HepG2 (cell line): ENCODE measurements around the gene ANKHD1. TPM values are rescaled to one million over a fixed set of nuclear protein-coding genes. Genes with fewer than 3 reads are reported as not detected.

Experiments
- ATF6 ChIP-seq: sonication (generic); formaldehyde crosslinking; conservative IDR thresholded peaks from 2 replicates; pipeline ENCODE4 v1.4.0; 2020; ENCODE audit warnings: missing genetic modification reagents
- GATAD1 ChIP-seq: IDR thresholded peaks from 2 replicates; pipeline ENCODE4 v1.6.1; 2016; ENCODE audit warnings: missing genetic modification reagents, missing compliant biosample characterization
- HDAC2 ChIP-seq: sonication (generic); formaldehyde crosslinking; IDR thresholded peaks from 2 replicates; pipeline ENCODE4 v1.4.0; 2020; ENCODE audit warnings: missing genetic modification reagents
- KDM5A ChIP-seq: fragments of 200-600 bp; sonication (generic); IDR thresholded peaks from 2 replicates; pipeline ENCODE4 v1.7.0; 2018; ENCODE audit warnings: antibody characterized with exemption, mild to moderate bottlenecking, low read length, borderline replicate concordance
- NFAT5 ChIP-seq: sonication (generic); formaldehyde crosslinking; IDR thresholded peaks from 2 replicates; pipeline ENCODE4 v1.4.0; 2020; ENCODE audit warnings: missing genetic modification reagents
- POLR2G ChIP-seq: fragments of 200-400 bp; formaldehyde crosslinking; IDR thresholded peaks from 2 replicates; pipeline ENCODE4 v1.6.1; 2018; ENCODE audit warnings: mild to moderate bottlenecking, low read depth, low read length, moderate library complexity
- REST ChIP-seq, 2 experiments: IDR thresholded peaks; 2 replicates each; pipeline ENCODE4 v1.6.1; 2011 to 2012; ENCODE audit warnings: low read length in 2 of 2, borderline replicate concordance in 1 of 2, low read depth in 1 of 2, mild to moderate bottlenecking in 1 of 2, moderate library complexity in 1 of 2
- SAFB2 ChIP-seq: sonication (generic); formaldehyde crosslinking; IDR thresholded peaks from 2 replicates; pipeline ENCODE4 v1.5.1; 2020; ENCODE audit warnings: missing genetic modification reagents, low read depth, mild to moderate bottlenecking, borderline replicate concordance
- TARDBP ChIP-seq: sonication (generic); formaldehyde crosslinking; IDR thresholded peaks from 2 replicates; pipeline ENCODE4 v1.8.0; 2022; ENCODE audit warnings: mild to moderate bottlenecking, missing genetic modification reagents
- ZNF343 ChIP-seq: sonication (generic); formaldehyde crosslinking; IDR thresholded peaks from 2 replicates; pipeline ENCODE4 v1.4.0; 2020; ENCODE audit warnings: mild to moderate bottlenecking, missing genetic modification reagents
- ZNF577 ChIP-seq: sonication (generic); formaldehyde crosslinking; IDR thresholded peaks from 2 replicates; pipeline ENCODE4 v1.4.0; 2020; ENCODE audit warnings: mild to moderate bottlenecking, low read depth, missing genetic modification reagents, borderline replicate concordance
- ZNF652 ChIP-seq: IDR thresholded peaks from 2 replicates; pipeline ENCODE4 v1.6.1; 2016; ENCODE audit warnings: low read depth, borderline replicate concordance
- polyA plus RNA-seq, 8 experiments: library from polyadenylated mRNA; depleted of rRNA in 3 of 8; stranded (reverse) in 7 of 8; unstranded in 1 of 8; fragments of >200 nt; fragmentation: Illumina TruSeq in 4 of 8; extraction: Trizol in 4 of 8; gene quantifications; 2 replicates each; pipeline versions ENCODE4 v1.2.1 to v1.2.3, GENCODE V29; 2011 to 2016; ENCODE audit warnings: low read depth in 4 of 8, missing spikeins in 1 of 8, mixed read lengths in 1 of 8; ENCODE audit not compliant: insufficient read depth in 1 of 8
- total RNA-seq, 5 experiments: library from RNA; depleted of rRNA; stranded (reverse); fragments of >200 nt; fragmentation: Illumina TruSeq; extraction: Trizol; gene quantifications; 2 replicates each; pipeline ENCODE4 v1.2.3, GENCODE V29; 2016; ENCODE audit warnings: low read depth in 1 of 5

ANKHD1 gene
- total and polyA plus RNA-seq, 2 of the 13 experiments (the other 11 are each of a cell fraction or from before 2014, with no cell fraction given) = 69.9 to 82.0 TPM

- TF ChIP-seq NFAT5 (CRISPR knock-in tag) (no peak; the same call in 1 of the 2 replicates), ZNF577 (CRISPR knock-in tag) (no peak), ZNF343 (CRISPR knock-in tag) (no peak; the same call in 1 of the 2 replicates), POLR2G (no peak), ZNF652 (CRISPR knock-in tag) (no peak), REST (IDR thresholded peaks at IDR 0.05; ENCODE audit: borderline replicate concordance in 1 of 2, low read depth in 1 of 2, low read length in 2 of 2) (peak; percentile 42 to 91), GATAD1 (peak; percentile 57), HDAC2 (peak; percentile 50; the same call in 1 of the 2 replicates), KDM5A (peak; percentile 20; the same call in 1 of the 2 replicates), ATF6 (CRISPR knock-in tag) (0 out of 2 replicates have a peak, but pooled peaks have one; percentile 29), SAFB2 (CRISPR knock-in tag) (no peak), TARDBP (CRISPR knock-in tag) (peak; percentile 8; the same call in 1 of the 2 replicates)
These were observed 833 bp downstream of the ANKHD1 start (continued) for GRCh38 chr5:140402258-140403074.
